Muscle layer of duodenum (tissue), 2 donors: ENCODE data around the gene SLC16A5.
"Not testable (repeated sequence)": the region's sequence is repeated elsewhere in the genome, so short reads cannot be mapped to it uniquely, and the experiment has no call there.

ENCODE experiments used
- H3K27ac ChIP-seq: one replicate; pipeline ENCODE4 v1.7.0; 2013; ENCODE audit warnings: mild to moderate bottlenecking, low read length
- H3K27me3 ChIP-seq: one replicate; pipeline ENCODE4 v1.7.0; 2013; ENCODE audit warnings: low read depth, mild to moderate bottlenecking, control low read depth, low read length
- H3K36me3 ChIP-seq, 2 donors: one replicate each; pipeline ENCODE4 v1.7.0; 2013; ENCODE audit warnings: low read length in 2 of 2, control low read depth in 1 of 2, mild to moderate bottlenecking in 1 of 2; ENCODE audit not compliant: insufficient read depth in 2 of 2, control insufficient read depth in 1 of 2
- H3K4me1 ChIP-seq, 2 donors: one replicate each; pipeline ENCODE4 v1.7.0; 2013; ENCODE audit warnings: low read length in 2 of 2, mild to moderate bottlenecking in 2 of 2, control low read depth in 1 of 2, moderate library complexity in 1 of 2; ENCODE audit not compliant: insufficient read depth in 2 of 2, control insufficient read depth in 1 of 2
- H3K4me3 ChIP-seq, 2 donors: one replicate each; pipeline ENCODE4 v1.7.0; 2013; ENCODE audit warnings: low read length in 2 of 2, low read depth in 1 of 2, mild to moderate bottlenecking in 1 of 2
- H3K9me3 ChIP-seq, 2 donors: one replicate each; pipeline ENCODE4 v1.7.0; 2013; ENCODE audit warnings: low read length in 2 of 2, control low read depth in 1 of 2, mild to moderate bottlenecking in 1 of 2; ENCODE audit not compliant: control insufficient read depth in 1 of 2
- donor health status: healthy.

SLC16A5 gene

GRCh38 chr17:75124041-75124818 is 36.5 kb downstream of the SLC16A5 start:
- Histone ChIP-seq H3K4me1 (peaks cover 0 to 6% of the 10 kb centered on the region in 2 donors), H3K9me3 (no peaks in the 10 kb centered on the region), H3K27ac (peak overlapping the region; percentile 86), H3K36me3 (peaks cover 0 to 12% of the 10 kb centered on the region in 2 donors), H3K27me3 (no peaks in the 10 kb centered on the region), H3K4me3 (no peak overlapping the region)

- no peak overlapping the region for H3K4me3 ChIP-seq
- H3K27ac ChIP-seq = peak overlapping the region; percentile 86
- peaks cover 3 to 18% of the 10 kb centered on the region in 2 donors for H3K36me3 ChIP-seq
- H3K9me3 ChIP-seq = no peaks in the 10 kb centered on the region
- H3K4me1 ChIP-seq = peaks cover 0 to 6% of the 10 kb centered on the region in 2 donors
- H3K27me3 ChIP-seq = no peaks in the 10 kb centered on the region
Observed at GRCh38 chr17:75124819-75125162, 37.0 kb downstream of the SLC16A5 start.

- Histone ChIP-seq H3K4me3 (no peak overlapping the region), H3K4me1 (peaks cover 5 to 10% of the 10 kb centered on the region in 2 donors), H3K9me3 (no peaks in the 10 kb centered on the region), H3K27ac (no peak overlapping the region), H3K27me3 (no peaks in the 10 kb centered on the region), H3K36me3 (peaks cover 9 to 21% of the 10 kb centered on the region in 2 donors)
Observed at GRCh38 chr17:75125984-75126383, 38.2 kb downstream of the SLC16A5 start.

DNA sequence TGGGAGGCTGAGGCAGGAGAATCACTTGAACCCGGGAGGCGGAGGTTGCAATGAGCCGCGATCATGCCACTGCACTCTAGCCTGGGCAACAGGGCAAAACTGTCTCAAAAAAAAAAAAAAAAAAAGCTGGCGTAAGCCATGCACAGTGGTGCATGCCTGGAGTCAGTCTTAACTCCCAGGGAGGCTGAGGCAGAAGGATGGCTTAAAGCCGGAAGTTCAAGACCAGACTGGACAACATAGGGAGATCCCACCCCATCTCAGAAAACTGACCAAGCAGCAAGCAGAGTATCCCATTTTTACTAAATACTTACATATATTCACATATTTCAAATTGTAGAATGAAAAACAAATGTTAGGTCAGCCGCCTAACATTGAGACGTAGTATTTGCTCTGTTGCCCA is 39.2 kb downstream of the SLC16A5 start:
- Histone ChIP-seq H3K9me3 (no peaks in the 10 kb centered on the region), H3K27me3 (no peaks in the 10 kb centered on the region), H3K4me1 (peaks cover 5 to 10% of the 10 kb centered on the region in 2 donors), H3K4me3 (no peak overlapping the region), H3K36me3 (peaks cover 9 to 19% of the 10 kb centered on the region in 2 donors), H3K27ac (no peak overlapping the region)

- not testable (repeated sequence) for H3K27ac ChIP-seq, H3K27me3 ChIP-seq, H3K4me3 ChIP-seq, H3K9me3 ChIP-seq
- Histone ChIP-seq H3K4me1 (peaks cover 5 to 14% of the 10 kb centered on the region in 2 donors), H3K36me3 (peaks cover 9 to 19% of the 10 kb centered on the region in 2 donors)
Observed at GRCh38 chr17:75127936-75128335, 40.2 kb downstream of the SLC16A5 start.

GRCh38 chr17:75128694-75129505 is 41.1 kb downstream of the SLC16A5 start:
- Histone ChIP-seq H3K4me3 (no peak overlapping the region), H3K36me3 (peaks cover 9 to 19% of the 10 kb centered on the region in 2 donors), H3K9me3 (no peaks in the 10 kb centered on the region), H3K4me1 (peaks cover 5 to 14% of the 10 kb centered on the region in 2 donors), H3K27me3 (no peaks in the 10 kb centered on the region), H3K27ac (no peak overlapping the region)

DNA sequence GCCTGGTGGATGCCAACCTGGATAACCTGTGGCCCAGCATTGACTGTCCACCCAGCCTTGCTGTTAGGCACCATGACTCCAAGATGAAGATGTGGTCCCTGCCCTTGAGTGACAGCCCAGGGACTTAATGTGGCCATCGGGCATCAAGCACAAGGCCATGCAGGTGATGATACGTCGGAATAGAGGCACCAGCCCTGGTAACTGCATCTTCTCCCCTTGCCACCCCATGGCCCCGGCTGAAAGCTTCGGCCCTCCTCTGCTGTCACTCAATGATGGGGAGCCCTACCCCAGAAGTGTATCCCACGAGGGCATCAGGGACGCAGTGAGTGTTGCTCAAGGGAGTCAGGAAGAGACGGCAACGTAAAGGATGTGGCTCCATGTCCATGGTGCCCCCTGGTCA is 41.8 kb downstream of the SLC16A5 start:
- Histone ChIP-seq H3K36me3 (peaks cover 9 to 19% of the 10 kb centered on the region in 2 donors), H3K4me3 (no peak overlapping the region), H3K27me3 (no peaks in the 10 kb centered on the region), H3K27ac (no peak overlapping the region), H3K9me3 (no peaks in the 10 kb centered on the region), H3K4me1 (peaks cover 5 to 12% of the 10 kb centered on the region in 2 donors)

- H3K4me3 ChIP-seq = peak overlapping the region; percentile 67 to 94
- H3K27ac ChIP-seq = peak overlapping the region; percentile 51
- peaks cover 5 to 9% of the 10 kb centered on the region in 2 donors for H3K4me1 ChIP-seq
- H3K36me3 ChIP-seq = peaks cover 9 to 19% of the 10 kb centered on the region in 2 donors
- no peaks in the 10 kb centered on the region for H3K9me3 ChIP-seq
- no peaks in the 10 kb centered on the region for H3K27me3 ChIP-seq
Observed at GRCh38 chr17:75130059-75130631, 42.4 kb downstream of the SLC16A5 start.

GRCh38 chr17:75130632-75131277 is 43.0 kb downstream of the SLC16A5 start:
- no peaks in the 10 kb centered on the region for H3K9me3 ChIP-seq
- H3K36me3 ChIP-seq = peaks cover 9 to 19% of the 10 kb centered on the region in 2 donors
- peak overlapping the region; percentile 67 to 94 for H3K4me3 ChIP-seq
- peak overlapping the region; percentile 51 for H3K27ac ChIP-seq
- H3K4me1 ChIP-seq = peaks cover 5 to 9% of the 10 kb centered on the region in 2 donors
- H3K27me3 ChIP-seq = no peaks in the 10 kb centered on the region

- Histone ChIP-seq H3K27me3 (no peaks in the 10 kb centered on the region), H3K4me3 (peak within 1 kb of the TSS; percentile 67 to 94), H3K36me3 (peaks cover 9 to 19% of the 10 kb centered on the region in 2 donors), H3K9me3 (no peaks in the 10 kb centered on the region), H3K27ac (peak within 1 kb of the TSS; percentile 51), H3K4me1 (peaks cover 5 to 9% of the 10 kb centered on the region in 2 donors)
Observed at GRCh38 chr17:75131278-75132017, 43.7 kb downstream of the SLC16A5 start, which contains the start of gene NT5C. NT5C (minus strand) TSS chr17:75131742; CDS start chr17:75131707, 35 bp downstream.
